ENCODE data around the gene DIP2C.

The DIP2C gene, protein sequence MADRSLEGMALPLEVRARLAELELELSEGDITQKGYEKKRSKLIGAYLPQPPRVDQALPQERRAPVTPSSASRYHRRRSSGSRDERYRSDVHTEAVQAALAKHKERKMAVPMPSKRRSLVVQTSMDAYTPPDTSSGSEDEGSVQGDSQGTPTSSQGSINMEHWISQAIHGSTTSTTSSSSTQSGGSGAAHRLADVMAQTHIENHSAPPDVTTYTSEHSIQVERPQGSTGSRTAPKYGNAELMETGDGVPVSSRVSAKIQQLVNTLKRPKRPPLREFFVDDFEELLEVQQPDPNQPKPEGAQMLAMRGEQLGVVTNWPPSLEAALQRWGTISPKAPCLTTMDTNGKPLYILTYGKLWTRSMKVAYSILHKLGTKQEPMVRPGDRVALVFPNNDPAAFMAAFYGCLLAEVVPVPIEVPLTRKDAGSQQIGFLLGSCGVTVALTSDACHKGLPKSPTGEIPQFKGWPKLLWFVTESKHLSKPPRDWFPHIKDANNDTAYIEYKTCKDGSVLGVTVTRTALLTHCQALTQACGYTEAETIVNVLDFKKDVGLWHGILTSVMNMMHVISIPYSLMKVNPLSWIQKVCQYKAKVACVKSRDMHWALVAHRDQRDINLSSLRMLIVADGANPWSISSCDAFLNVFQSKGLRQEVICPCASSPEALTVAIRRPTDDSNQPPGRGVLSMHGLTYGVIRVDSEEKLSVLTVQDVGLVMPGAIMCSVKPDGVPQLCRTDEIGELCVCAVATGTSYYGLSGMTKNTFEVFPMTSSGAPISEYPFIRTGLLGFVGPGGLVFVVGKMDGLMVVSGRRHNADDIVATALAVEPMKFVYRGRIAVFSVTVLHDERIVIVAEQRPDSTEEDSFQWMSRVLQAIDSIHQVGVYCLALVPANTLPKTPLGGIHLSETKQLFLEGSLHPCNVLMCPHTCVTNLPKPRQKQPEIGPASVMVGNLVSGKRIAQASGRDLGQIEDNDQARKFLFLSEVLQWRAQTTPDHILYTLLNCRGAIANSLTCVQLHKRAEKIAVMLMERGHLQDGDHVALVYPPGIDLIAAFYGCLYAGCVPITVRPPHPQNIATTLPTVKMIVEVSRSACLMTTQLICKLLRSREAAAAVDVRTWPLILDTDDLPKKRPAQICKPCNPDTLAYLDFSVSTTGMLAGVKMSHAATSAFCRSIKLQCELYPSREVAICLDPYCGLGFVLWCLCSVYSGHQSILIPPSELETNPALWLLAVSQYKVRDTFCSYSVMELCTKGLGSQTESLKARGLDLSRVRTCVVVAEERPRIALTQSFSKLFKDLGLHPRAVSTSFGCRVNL (N-terminal part only)

DNA sequence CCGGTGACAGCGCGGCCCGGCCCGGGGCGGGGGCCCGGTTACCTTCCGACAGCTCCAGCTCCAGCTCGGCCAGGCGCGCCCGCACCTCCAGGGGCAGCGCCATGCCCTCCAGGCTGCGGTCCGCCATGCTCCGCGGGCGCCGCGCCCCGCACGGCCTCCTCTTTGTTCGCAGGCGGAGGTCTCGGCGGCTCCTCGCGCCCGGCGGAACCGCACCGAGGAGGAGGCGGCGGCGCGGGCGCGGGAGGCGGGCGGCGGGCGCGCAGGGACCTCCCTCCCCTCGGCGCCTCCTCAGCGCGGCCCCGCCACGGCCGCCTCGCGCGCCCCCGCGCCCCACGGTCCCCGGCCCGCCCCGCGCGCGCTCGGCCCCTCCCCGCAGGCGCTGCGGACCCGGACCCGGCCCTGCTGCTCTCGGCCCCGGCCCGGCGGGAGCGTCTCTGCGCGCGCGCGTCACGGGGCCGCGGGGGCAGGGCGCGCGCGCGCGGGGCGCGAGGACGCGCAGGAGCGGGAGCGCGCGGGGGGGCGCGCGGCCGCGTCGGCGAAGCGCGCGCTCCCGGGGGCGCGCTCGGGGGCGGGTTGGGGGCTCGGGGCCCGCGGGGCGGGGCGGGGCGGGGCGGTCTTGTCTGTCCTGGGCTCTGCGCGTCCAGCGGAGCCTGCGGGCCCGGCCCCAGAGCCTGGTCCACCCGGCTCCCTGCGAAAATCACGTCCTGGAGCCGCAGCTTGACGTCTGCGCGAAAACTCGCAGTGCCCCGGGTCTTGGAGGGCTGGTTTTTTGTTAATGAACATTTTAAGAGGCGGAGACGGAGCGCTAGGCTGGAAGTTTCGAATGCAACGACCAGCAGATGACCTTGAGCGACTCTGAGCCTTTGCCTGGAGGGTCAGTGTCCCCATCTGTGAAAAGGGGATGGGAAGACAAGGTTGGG, at the start of gene DIP2C:
DIP2C (minus strand) TSS at position 217 of the 920 bp plus-strand sequence; CDS start at position 127, 90 bp downstream.
- H3K27me3 Mint-ChIP-seq, result peaks cover 54% of the 10 kb centered on the region
- no peaks in the 10 kb centered on the region for H3K9me3 Mint-ChIP-seq
- H3K4me3 Mint-ChIP-seq, result peak within 1 kb of the TSS; percentile 33
- H3K36me3 Mint-ChIP-seq (ENCODE audit: low read depth), result no peaks in the 10 kb centered on the region
- H3K27ac Mint-ChIP-seq, result no peak within 1 kb of the TSS
- no peaks in the 10 kb centered on the region for H3K4me1 Mint-ChIP-seq (ENCODE audit: low read depth)
- intact Hi-C loops (cut with micrococcal nuclease), result no loop called here

DNA sequence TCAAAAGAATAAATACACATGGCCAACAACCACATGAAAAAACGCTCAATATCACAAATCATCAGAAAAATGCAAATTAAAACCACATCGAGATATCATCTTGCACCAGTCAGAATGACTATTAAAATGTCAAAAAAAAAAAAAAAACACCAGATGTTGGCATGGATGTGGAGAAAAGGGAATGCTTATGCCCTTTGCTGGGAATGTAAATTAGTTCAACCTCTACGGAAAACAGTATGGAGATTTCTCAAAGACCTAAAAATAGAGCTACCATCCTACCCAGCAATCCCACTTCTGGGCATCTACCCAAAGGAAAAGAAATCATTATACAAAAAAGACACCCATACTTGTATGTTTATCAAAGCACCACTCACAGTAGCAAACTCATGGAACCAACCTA, 45.0 kb upstream of the DIP2C start:
- intact Hi-C loops (cut with micrococcal nuclease), result no loop called here
- no peaks in the 10 kb centered on the region for H3K9me3 Mint-ChIP-seq
- no peak overlapping the region for H3K27ac Mint-ChIP-seq
- no peaks in the 10 kb centered on the region for H3K4me1 Mint-ChIP-seq (ENCODE audit: low read depth)
- H3K36me3 Mint-ChIP-seq (ENCODE audit: low read depth), result no peaks in the 10 kb centered on the region
- H3K27me3 Mint-ChIP-seq, result peaks cover 15% of the 10 kb centered on the region
- no peak overlapping the region for H3K4me3 Mint-ChIP-seq

DNA sequence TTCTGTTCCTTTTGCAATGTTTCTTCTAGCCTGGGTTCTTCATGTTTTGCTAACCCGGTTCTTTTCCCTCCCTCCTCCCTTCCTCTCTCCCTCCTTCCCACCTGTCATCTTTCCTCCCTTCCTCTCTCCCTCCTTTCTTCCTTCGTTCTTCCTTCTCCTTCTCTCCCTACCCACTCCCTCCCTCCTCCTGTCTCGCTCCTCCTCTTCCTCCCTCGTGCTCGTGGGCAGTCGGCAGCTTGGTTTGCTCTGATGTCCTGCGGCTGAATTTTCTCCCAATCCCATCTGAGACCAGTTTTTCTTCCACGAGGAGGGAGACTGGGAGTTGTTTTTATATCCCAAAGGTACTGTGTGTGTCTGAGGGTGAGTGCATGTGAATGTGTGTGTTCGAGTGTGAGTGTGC, 43.6 kb upstream of the DIP2C start:
- intact Hi-C loops (cut with micrococcal nuclease), result no loop called here
- H3K27ac Mint-ChIP-seq, result no peak overlapping the region
- no peak overlapping the region for H3K4me3 Mint-ChIP-seq
- H3K36me3 Mint-ChIP-seq (ENCODE audit: low read depth), result no peaks in the 10 kb centered on the region
- peaks cover 15% of the 10 kb centered on the region for H3K27me3 Mint-ChIP-seq
- no peaks in the 10 kb centered on the region for H3K9me3 Mint-ChIP-seq
- no peaks in the 10 kb centered on the region for H3K4me1 Mint-ChIP-seq (ENCODE audit: low read depth)

- no peak overlapping the region for H3K27ac Mint-ChIP-seq
- no peaks in the 10 kb centered on the region for H3K36me3 Mint-ChIP-seq (ENCODE audit: low read depth)
- intact Hi-C loops (cut with micrococcal nuclease), result no loop called here
- H3K4me1 Mint-ChIP-seq (ENCODE audit: low read depth), result no peaks in the 10 kb centered on the region
- H3K4me3 Mint-ChIP-seq, result no peak overlapping the region
- peaks cover 11% of the 10 kb centered on the region for H3K27me3 Mint-ChIP-seq
- H3K9me3 Mint-ChIP-seq, result peaks cover 4% of the 10 kb centered on the region
Observed at GRCh38 chr10:729213-729612, 39.7 kb upstream of the DIP2C start.

DNA sequence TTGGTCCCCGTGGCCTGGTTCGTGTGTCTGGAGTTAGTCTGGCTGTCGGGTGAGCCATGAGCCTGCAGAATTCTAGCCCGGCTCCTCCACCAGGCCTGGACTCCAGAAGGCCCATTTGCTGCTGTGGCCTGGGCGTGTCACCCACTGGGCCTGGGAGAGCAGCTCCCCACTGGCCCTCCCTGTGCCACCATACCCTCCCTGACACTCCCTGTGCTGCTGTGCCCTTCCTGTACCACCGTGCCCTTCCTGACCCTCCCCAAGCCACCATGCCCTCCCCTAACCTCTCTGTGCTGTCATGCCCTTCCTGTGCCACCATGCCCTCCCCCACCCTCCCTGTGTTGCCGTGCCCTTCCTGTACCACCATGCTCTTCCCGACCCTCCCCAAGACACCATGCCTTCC, 39.1 kb upstream of the DIP2C start:
- intact Hi-C loops (cut with micrococcal nuclease), result no loop called here
- H3K27me3 Mint-ChIP-seq, result peaks cover 8% of the 10 kb centered on the region
- no peak overlapping the region for H3K27ac Mint-ChIP-seq
- H3K9me3 Mint-ChIP-seq, result peaks cover 9% of the 10 kb centered on the region
- no peaks in the 10 kb centered on the region for H3K36me3 Mint-ChIP-seq (ENCODE audit: low read depth)
- no peaks in the 10 kb centered on the region for H3K4me1 Mint-ChIP-seq (ENCODE audit: low read depth)
- no peak overlapping the region for H3K4me3 Mint-ChIP-seq

DNA sequence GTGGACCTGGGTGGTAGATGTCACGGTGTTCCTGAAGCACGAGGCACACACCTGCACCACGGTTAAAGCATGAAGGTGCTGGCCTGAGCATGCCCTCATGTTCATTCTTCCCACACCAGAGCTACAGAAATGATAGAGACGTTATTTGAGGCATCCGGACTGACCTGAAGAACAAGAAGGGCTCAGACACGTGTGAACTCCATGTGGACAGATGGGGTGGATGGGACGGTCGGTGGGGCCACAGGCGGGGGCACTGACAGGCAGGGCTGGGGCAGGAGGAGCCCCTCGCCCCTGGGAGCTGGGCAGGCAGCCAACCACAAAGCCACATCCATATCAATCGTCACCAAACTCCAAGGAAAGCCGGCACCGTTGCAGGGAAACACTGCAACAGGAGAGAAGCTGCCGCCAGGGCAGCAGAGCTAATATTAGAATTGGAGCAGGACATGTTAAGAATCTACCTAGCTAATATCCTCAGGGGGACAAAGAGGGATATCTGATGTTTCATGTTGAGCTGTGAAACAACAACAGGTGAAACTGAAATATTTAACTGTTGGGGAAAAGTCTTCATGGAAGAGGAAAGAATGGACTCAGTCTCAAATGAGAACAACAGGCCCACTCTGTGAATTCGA, 37.8 kb upstream of the DIP2C start:
- H3K4me3 Mint-ChIP-seq, result no peak overlapping the region
- intact Hi-C loops (cut with micrococcal nuclease), result no loop called here
- H3K9me3 Mint-ChIP-seq, result peaks cover 17% of the 10 kb centered on the region
- peaks cover 3% of the 10 kb centered on the region for H3K27me3 Mint-ChIP-seq
- no peak overlapping the region for H3K27ac Mint-ChIP-seq
- H3K36me3 Mint-ChIP-seq (ENCODE audit: low read depth), result no peaks in the 10 kb centered on the region
- no peaks in the 10 kb centered on the region for H3K4me1 Mint-ChIP-seq (ENCODE audit: low read depth)

GRCh38 chr10:725786-726185, 36.3 kb upstream of the DIP2C start:
- Mint-ChIP-seq H3K36me3 (ENCODE audit: low read depth) (no peaks in the 10 kb centered on the region), H3K4me1 (ENCODE audit: low read depth) (no peaks in the 10 kb centered on the region), H3K4me3 (no peak overlapping the region), H3K9me3 (peaks cover 19% of the 10 kb centered on the region), H3K27ac (no peak overlapping the region), H3K27me3 (no peaks in the 10 kb centered on the region)
- intact Hi-C loops (cut with micrococcal nuclease), result no loop called here

GRCh38 chr10:725302-725701, 35.8 kb upstream of the DIP2C start:
- Mint-ChIP-seq H3K27ac (no peak overlapping the region), H3K27me3 (no peaks in the 10 kb centered on the region), H3K36me3 (ENCODE audit: low read depth) (no peaks in the 10 kb centered on the region), H3K4me1 (ENCODE audit: low read depth) (no peaks in the 10 kb centered on the region), H3K9me3 (peaks cover 19% of the 10 kb centered on the region), H3K4me3 (no peak overlapping the region)
- intact Hi-C loops (cut with micrococcal nuclease), result no loop called here

- no peak overlapping the region for H3K27ac Mint-ChIP-seq
- H3K4me3 Mint-ChIP-seq, result no peak overlapping the region
- intact Hi-C loops (cut with micrococcal nuclease), result no loop called here
- no peaks in the 10 kb centered on the region for H3K36me3 Mint-ChIP-seq (ENCODE audit: low read depth)
- peaks cover 19% of the 10 kb centered on the region for H3K9me3 Mint-ChIP-seq
- H3K27me3 Mint-ChIP-seq, result no peaks in the 10 kb centered on the region
- H3K4me1 Mint-ChIP-seq (ENCODE audit: low read depth), result no peaks in the 10 kb centered on the region
Observed at GRCh38 chr10:723973-724372, 34.5 kb upstream of the DIP2C start.

DNA sequence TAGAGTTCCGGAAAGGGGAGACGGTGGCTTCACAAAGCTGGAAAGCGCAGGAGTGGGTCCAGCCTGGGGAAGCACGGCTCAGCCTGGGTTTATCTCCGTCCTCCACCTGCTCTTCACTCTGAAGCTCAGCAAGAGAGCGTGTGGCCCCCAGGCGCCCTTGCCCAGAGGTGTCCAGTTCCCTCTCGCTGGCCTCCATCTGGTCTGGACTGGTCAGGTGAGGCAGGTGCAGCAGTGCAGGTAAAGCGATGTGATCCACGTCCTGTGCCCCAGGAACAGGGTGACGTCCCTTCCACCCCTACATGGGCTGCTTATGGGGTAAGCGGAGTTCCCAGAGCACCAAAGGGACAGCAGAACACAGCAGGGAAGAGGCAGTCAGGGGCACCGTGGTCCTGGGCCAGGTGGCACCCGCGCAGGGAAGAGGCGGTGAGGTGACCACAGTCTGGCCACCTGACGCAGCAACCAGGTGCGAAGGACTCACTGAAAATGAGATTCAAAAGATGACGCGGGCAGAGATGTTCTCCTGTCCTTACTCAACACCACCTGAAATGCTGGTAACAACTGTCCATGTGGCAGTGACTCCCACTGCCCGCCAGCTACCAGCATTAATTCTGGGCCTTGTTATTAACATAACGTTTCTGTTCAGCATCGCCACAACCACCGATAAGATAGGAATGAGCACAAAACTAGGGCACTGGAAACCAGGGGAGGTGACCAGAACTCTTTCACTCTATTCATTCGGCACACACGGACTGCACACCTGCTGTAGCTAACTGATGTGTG, 33.0 kb upstream of the DIP2C start:
- intact Hi-C loops (cut with micrococcal nuclease), result no loop called here
- no peaks in the 10 kb centered on the region for H3K36me3 Mint-ChIP-seq (ENCODE audit: low read depth)
- H3K27ac Mint-ChIP-seq, result no peak overlapping the region
- no peak overlapping the region for H3K4me3 Mint-ChIP-seq
- no peaks in the 10 kb centered on the region for H3K4me1 Mint-ChIP-seq (ENCODE audit: low read depth)
- peaks cover 19% of the 10 kb centered on the region for H3K9me3 Mint-ChIP-seq
- H3K27me3 Mint-ChIP-seq, result no peaks in the 10 kb centered on the region

- no peak overlapping the region for H3K27ac Mint-ChIP-seq
- H3K4me1 Mint-ChIP-seq (ENCODE audit: low read depth), result no peaks in the 10 kb centered on the region
- peaks cover 2% of the 10 kb centered on the region for H3K27me3 Mint-ChIP-seq
- intact Hi-C loops (cut with micrococcal nuclease), result no loop called here
- H3K4me3 Mint-ChIP-seq, result no peak overlapping the region
- H3K9me3 Mint-ChIP-seq, result peaks cover 26% of the 10 kb centered on the region
- no peaks in the 10 kb centered on the region for H3K36me3 Mint-ChIP-seq (ENCODE audit: low read depth)
Observed at GRCh38 chr10:718143-718700, 28.8 kb upstream of the DIP2C start.

GRCh38 chr10:717458-717857, 28.0 kb upstream of the DIP2C start:
- no peaks in the 10 kb centered on the region for H3K36me3 Mint-ChIP-seq (ENCODE audit: low read depth)
- H3K4me1 Mint-ChIP-seq (ENCODE audit: low read depth), result no peaks in the 10 kb centered on the region
- H3K4me3 Mint-ChIP-seq, result no peak overlapping the region
- H3K27ac Mint-ChIP-seq, result no peak overlapping the region
- intact Hi-C loops (cut with micrococcal nuclease), result no loop called here
- H3K9me3 Mint-ChIP-seq, result peaks cover 20% of the 10 kb centered on the region
- H3K27me3 Mint-ChIP-seq, result peaks cover 3% of the 10 kb centered on the region

All from dendritic cell treated with granulocyte-macrophage colony-stimulating factor and Interleukin-4, amounts not matched to agents 40 ng/mL and 50 ng/mL, for 4 days (primary cell).